ENCODE results near the gene GCNT2. TPM values are rescaled to one million over a fixed set of nuclear protein-coding genes. Genes with fewer than 3 reads are reported as not detected.

The GCNT2 gene
- 10 to 100 TPM in 6 of 7 donors, 1 to 10 TPM in 1; 9.8 to 27.2 (median 13.8) TPM for total RNA-seq
- 1 to 10 TPM; 1.8 to 3.0 (median 2.4) TPM for polyA plus RNA-seq
- long read RNA-seq, donor 1, full-length matches to known transcripts, result 2 of 2 reads
- long read RNA-seq, donor 1, partial matches to known transcripts, result 0 of 2 reads
- long read RNA-seq, donor 1, other reads (novel, unspliced or antisense), result 0 of 2 reads
- long read RNA-seq, donor 2, full-length matches to known transcripts, result 1 of 1 reads
- long read RNA-seq, donor 2, partial matches to known transcripts, result 0 of 1 reads
- long read RNA-seq, donor 2, other reads (novel, unspliced or antisense), result 0 of 1 reads

DNA sequence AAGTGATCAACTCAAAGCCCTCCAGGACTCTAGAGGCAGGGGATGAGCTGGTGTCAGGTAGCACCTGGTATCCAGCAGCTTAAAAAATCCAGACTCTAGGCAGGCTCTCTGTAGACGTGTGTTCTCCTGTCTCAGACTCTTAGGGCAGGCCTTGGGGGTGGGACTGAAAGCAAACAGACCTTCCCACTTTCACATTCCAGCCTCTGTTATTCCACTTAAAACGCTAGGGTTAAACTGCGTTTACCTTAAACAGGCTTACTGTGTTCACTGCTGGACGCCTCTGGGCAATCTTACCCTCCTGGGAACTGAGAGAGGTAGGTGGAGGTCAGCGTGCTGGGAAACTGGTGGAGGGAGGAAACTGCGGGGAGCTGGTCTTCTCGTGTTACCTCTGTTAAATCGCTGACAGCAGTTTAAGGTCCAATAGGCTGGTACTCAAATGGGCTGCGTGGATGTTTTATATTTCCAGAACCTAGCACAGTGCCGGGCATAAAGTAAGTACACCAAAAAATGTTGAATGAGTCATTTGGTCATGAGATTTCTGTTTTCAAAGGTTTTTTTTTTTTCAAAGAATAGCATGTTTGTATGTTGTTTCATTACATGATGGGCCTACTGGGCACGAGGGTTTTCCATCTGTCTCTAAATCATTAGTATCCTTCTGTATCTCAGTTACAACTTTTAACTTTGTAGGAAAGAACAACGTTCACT lies at the start of gene GCNT2:
Gene GCNT2 (plus strand): TSS at position 248 of the 705 bp plus-strand sequence. CDS start 7,561 bp downstream, outside the sequence.
- H3K4me1 ChIP-seq, result peaks cover 0 to 75% (median 21%) of the 10 kb centered on the region in 6 donors
- DNase-seq, result no peak
- H3K4me3 ChIP-seq, result peak within 1 kb of the TSS in 1 of 8 donors; percentile 41
- TF ChIP-seq POLR2AphosphoS5 (IDR thresholded peaks at IDR 0.05), result no peak
- TF ChIP-seq POLR2A (IDR thresholded peaks at IDR 0.05), result no peak
- TF ChIP-seq, protein P1, sequence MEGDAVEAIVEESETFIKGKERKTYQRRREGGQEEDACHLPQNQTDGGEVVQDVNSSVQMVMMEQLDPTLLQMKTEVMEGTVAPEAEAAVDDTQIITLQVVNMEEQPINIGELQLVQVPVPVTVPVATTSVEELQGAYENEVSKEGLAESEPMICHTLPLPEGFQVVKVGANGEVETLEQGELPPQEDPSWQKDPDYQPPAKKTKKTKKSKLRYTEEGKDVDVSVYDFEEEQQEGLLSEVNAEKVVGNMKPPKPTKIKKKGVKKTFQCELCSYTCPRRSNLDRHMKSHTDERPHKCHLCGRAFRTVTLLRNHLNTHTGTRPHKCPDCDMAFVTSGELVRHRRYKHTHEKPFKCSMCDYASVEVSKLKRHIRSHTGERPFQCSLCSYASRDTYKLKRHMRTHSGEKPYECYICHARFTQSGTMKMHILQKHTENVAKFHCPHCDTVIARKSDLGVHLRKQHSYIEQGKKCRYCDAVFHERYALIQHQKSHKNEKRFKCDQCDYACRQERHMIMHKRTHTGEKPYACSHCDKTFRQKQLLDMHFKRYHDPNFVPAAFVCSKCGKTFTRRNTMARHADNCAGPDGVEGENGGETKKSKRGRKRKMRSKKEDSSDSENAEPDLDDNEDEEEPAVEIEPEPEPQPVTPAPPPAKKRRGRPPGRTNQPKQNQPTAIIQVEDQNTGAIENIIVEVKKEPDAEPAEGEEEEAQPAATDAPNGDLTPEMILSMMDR (IDR thresholded peaks at IDR 0.05 in 8 of 11, conservative IDR thresholded peaks at IDR 0.05 in 3 of 11), result no peak
- H3K36me3 ChIP-seq, result no peaks in the 10 kb centered on the region
- peak within 1 kb of the TSS; percentile 6 to 83 (median 76) for H3K27ac ChIP-seq
- H3K27me3 ChIP-seq (replicated peaks in 1 of 7), result no peaks in the 10 kb centered on the region
- H3K9me3 ChIP-seq, result no peaks in the 10 kb centered on the region
- intact Hi-C loops (cut with DNase I; ENCODE audit: low total_unique reads), result no loop called here
- 13 to 20% (median 15%) methylated on average over 12 of the region's 12 CpGs for WGBS, 5 donors

DNA sequence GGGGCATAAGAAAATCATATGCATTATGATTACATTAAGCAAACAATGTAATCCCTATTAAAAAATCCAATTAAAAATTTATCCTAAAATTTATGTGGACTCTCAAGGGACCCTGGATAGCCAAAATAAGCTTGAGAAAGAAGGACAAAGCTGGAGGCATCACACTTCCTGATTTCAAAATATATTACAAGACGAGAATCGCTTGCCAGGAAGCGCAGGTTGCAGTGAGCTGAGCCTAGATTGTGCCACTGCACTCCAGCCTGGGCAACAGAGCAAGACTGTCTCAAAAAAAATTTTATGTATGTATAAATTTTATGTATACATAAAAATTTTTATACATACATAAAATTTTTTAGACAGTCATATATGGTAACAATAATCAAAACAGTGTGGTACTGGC lies 48.5 kb upstream of the GCNT2 start:
- H3K27me3 ChIP-seq (replicated peaks in 1 of 7), result peaks cover 0 to 34% (median 0%) of the 10 kb centered on the region in 7 donors
- H3K36me3 ChIP-seq, result no peaks in the 10 kb centered on the region
- H3K27ac ChIP-seq, result no peak overlapping the region
- intact Hi-C loops (cut with DNase I; ENCODE audit: low total_unique reads), result loop anchor here (10.0 kb wide), 1 partner anchor 592 kb away; no protein-coding TSS in a partner anchor
- 42 to 69% (median 53%) methylated on average over 3 of the region's 3 CpGs for WGBS, 5 donors
- no peak for DNase-seq
- H3K4me3 ChIP-seq, result no peak overlapping the region
- H3K9me3 ChIP-seq, result peaks cover 0 to 7% (median 0%) of the 10 kb centered on the region in 8 donors
- H3K4me1 ChIP-seq, result no peaks in the 10 kb centered on the region
- TF ChIP-seq POLR2A (IDR thresholded peaks at IDR 0.05), result no peak
- TF ChIP-seq, protein P1 (IDR thresholded peaks at IDR 0.05 in 8 of 11, conservative IDR thresholded peaks at IDR 0.05 in 3 of 11), result no peak
- no peak for TF ChIP-seq POLR2AphosphoS5 (IDR thresholded peaks at IDR 0.05)

DNA sequence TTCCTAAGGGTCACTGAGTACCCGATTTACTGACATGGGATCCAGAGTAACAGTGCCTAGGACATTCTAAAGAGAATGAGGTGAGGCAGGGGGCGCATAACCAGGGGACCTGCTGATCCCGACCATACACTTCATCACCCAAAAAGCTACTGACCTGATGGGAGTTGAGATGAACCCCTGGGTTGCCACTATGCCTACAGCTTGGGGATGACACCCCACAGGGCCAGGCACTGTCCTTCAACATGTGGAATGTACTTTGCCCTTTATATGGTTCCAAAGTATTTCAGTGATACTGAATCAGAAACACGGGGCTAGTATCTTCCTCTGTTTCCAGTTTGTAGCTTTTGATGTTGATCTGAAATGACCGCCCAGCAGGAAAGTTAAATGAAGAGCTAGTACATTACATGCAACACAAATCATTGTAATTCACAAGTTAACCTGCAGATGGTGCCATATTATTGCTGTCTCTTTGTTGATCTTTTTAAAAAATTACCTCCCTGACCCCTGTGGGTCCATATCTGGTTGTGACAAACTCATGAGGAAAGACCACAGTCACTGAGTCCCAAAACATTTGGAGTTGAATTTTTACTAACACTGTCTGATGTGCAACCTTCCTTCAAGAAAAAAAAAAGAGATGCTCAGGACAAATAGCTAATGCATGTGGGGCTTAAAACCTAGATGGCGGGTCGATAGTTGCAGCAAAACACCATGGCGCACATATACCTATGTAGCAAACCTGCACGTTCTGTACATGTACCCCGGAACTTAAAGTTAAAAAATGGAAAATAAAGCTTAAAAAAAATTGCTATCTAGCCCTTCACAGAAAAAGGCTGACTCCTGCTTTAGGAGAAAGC lies 42.7 kb upstream of the GCNT2 start:
- H3K4me3 ChIP-seq, result no peak overlapping the region
- DNase-seq, result no peak
- no peak overlapping the region for H3K27ac ChIP-seq
- no peaks in the 10 kb centered on the region for H3K4me1 ChIP-seq
- WGBS, 5 donors, result 54 to 59% (median 58%) methylated on average over 10 of the region's 10 CpGs
- no peaks in the 10 kb centered on the region for H3K36me3 ChIP-seq
- H3K9me3 ChIP-seq, result peaks cover 0 to 3% (median 0%) of the 10 kb centered on the region in 8 donors
- H3K27me3 ChIP-seq (replicated peaks in 1 of 7), result peaks cover 0 to 18% (median 0%) of the 10 kb centered on the region in 7 donors
- intact Hi-C loops (cut with DNase I; ENCODE audit: low total_unique reads), result loop anchor here (5.0 to 10.0 kb wide), 2 partner anchors 324 to 586 kb away; no protein-coding TSS in a partner anchor
- TF ChIP-seq POLR2AphosphoS5 (IDR thresholded peaks at IDR 0.05), result no peak
- no peak for TF ChIP-seq POLR2A (IDR thresholded peaks at IDR 0.05)
- TF ChIP-seq, protein P1 (IDR thresholded peaks at IDR 0.05 in 8 of 11, conservative IDR thresholded peaks at IDR 0.05 in 3 of 11), result peak; percentile 29 to 75 (median 67)

All from spleen (tissue), 13 donors.